BJ (cell line): ENCODE data around the gene TECRL. TPM values are rescaled to one million over a fixed set of nuclear protein-coding genes. Genes with fewer than 3 reads are reported as not detected.

Experiments
- CTCF ChIA-PET: fragments of 350-600 bp; formaldehyde crosslinking; extraction: SDS; loops from one replicate; lab custom pipeline; 2021; ENCODE audit warnings: antibody characterized with exemption, inconsistent platforms; lab: Yijun Ruan, JAX
- POLR2A ChIA-PET: fragments of 300-600 bp; sonication (Branson Sonifier 250); formaldehyde crosslinking; extraction: SDS; loops from one replicate; lab custom pipeline; 2021; ENCODE audit warnings: antibody characterized with exemption; lab: Charles Lee
- DNase-seq: peaks from one replicate; pipeline ENCODE4 v3.0.0-alpha.2; 2011; ENCODE audit warnings: low read depth
- H3K27me3 ChIP-seq: 2 replicates; pipeline ENCODE4 v1.6.0; 2011; ENCODE audit warnings: low read length; ENCODE audit not compliant: control insufficient read depth, insufficient read depth
- H3K36me3 ChIP-seq: 2 replicates; pipeline ENCODE4 v1.5.1; 2011; ENCODE audit warnings: low read length; ENCODE audit not compliant: control insufficient read depth, insufficient read depth
- H3K4me3 ChIP-seq: 2 replicates; pipeline ENCODE4 v1.5.1; 2011; ENCODE audit warnings: low read depth, mild to moderate bottlenecking, control low read depth, low read length
- CTCF ChIP-seq: IDR thresholded peaks from 2 replicates; pipeline ENCODE4 v1.5.1; 2011; ENCODE audit warnings: low read depth, mild to moderate bottlenecking, control low read depth, inconsistent platforms, low read length, moderate library complexity; ENCODE audit not compliant: insufficient read depth
- polyA plus RNA-seq: library from polyadenylated mRNA; depleted of rRNA; stranded (reverse); fragments of >200 nt; gene quantifications from 2 replicates; pipeline ENCODE4 v1.2.3, GENCODE V29; 2011

The TECRL gene
- polyA plus RNA-seq, 1 experiment, result not detected

GRCh38 chr4:64405761-64406160 is 3.5 kb downstream of the TECRL start:
- CTCF ChIA-PET, result no interaction called here
- POLR2A ChIA-PET, result no interaction called here

GRCh38 chr4:64402684-64403083 is 6.6 kb downstream of the TECRL start:
- H3K4me3 ChIP-seq, result no peak overlapping the region
- DNase-seq, result no peak
- no peak for TF ChIP-seq CTCF
- POLR2A ChIA-PET, result no interaction called here
- CTCF ChIA-PET, result no interaction called here
- no peaks in the 10 kb centered on the region for H3K36me3 ChIP-seq
- H3K27me3 ChIP-seq, result no peaks in the 10 kb centered on the region

More at GRCh38 chr4:64405761-64406160, 3.5 kb downstream of the TECRL start:
- Histone ChIP-seq H3K36me3 (no peaks in the 10 kb centered on the region), H3K4me3 (no peak overlapping the region), H3K27me3 (no peaks in the 10 kb centered on the region)
- DNase-seq, result no peak
- TF ChIP-seq CTCF, result no peak

GRCh38 chr4:64399313-64400109 is 9.7 kb downstream of the TECRL start:
- DNase-seq, result no peak
- Histone ChIP-seq H3K36me3 (no peaks in the 10 kb centered on the region), H3K4me3 (no peak overlapping the region), H3K27me3 (no peaks in the 10 kb centered on the region)
- ChIA-PET POLR2A (no interaction called here), CTCF (no interaction called here)
- TF ChIP-seq CTCF, result no peak

- H3K36me3 ChIP-seq, result no peaks in the 10 kb centered on the region
- CTCF ChIA-PET, result no interaction called here
- H3K4me3 ChIP-seq, result no peak overlapping the region
- no peaks in the 10 kb centered on the region for H3K27me3 ChIP-seq
- POLR2A ChIA-PET, result no interaction called here
- no peak for TF ChIP-seq CTCF
- DNase-seq, result no peak
Measured at GRCh38 chr4:64394469-64394868, 14.8 kb downstream of the TECRL start.

GRCh38 chr4:64388252-64388651 is 21.0 kb downstream of the TECRL start:
- CTCF ChIA-PET, result no interaction called here
- POLR2A ChIA-PET, result no interaction called here
- H3K4me3 ChIP-seq, result no peak overlapping the region
- no peaks in the 10 kb centered on the region for H3K27me3 ChIP-seq
- H3K36me3 ChIP-seq, result no peaks in the 10 kb centered on the region
- TF ChIP-seq CTCF, result no peak
- no peak for DNase-seq
